GM12891 (cell line): ENCODE measurements around the gene SLCO2A1.

Source experiments
- DNase-seq: peaks from one replicate; pipeline ENCODE4 v3.0.0; 2011; ENCODE audit warnings: low spot score; ENCODE audit not compliant: insufficient read length
- FAIRE-seq: peaks from 2 replicates; lab custom pipeline; 2011; peaks lifted over from hg19 to GRCh38; lab: Jason Lieb, UNC
- PAX5 ChIP-seq: IDR thresholded peaks from 2 replicates; pipeline ENCODE4 v1.6.1; 2011; ENCODE audit warnings: low read length, moderate library complexity, mild to moderate bottlenecking; ENCODE audit not compliant: insufficient read depth, severe bottlenecking
- POLR2A ChIP-seq: IDR thresholded peaks from 2 replicates; pipeline ENCODE4 v1.6.1; 2011; ENCODE audit warnings: low read depth, low read length, control low read depth
- POLR2AphosphoS5 ChIP-seq: IDR thresholded peaks from 2 replicates; pipeline ENCODE4 v1.6.1; 2011; ENCODE audit warnings: low read depth, low read length, control low read depth
- POU2F2 ChIP-seq: IDR thresholded peaks from 2 replicates; pipeline ENCODE4 v1.6.1; 2011; ENCODE audit warnings: low read depth, mild to moderate bottlenecking, control low read depth, low read length, moderate library complexity
- SPI1 ChIP-seq: IDR thresholded peaks from 2 replicates; pipeline ENCODE4 v1.6.1; 2011; ENCODE audit warnings: low read depth, low read length, control low read depth
- TAF1 ChIP-seq: IDR thresholded peaks from 2 replicates; pipeline ENCODE4 v1.6.1; 2011; ENCODE audit warnings: low read depth, low read length, control low read depth

The SLCO2A1 gene

GRCh38 chr3:134003066-134003465 lies 26.7 kb downstream of the SLCO2A1 start:
- no peak for TF ChIP-seq SPI1
- TF ChIP-seq POU2F2, result no peak
- no peak for TF ChIP-seq PAX5
- TF ChIP-seq TAF1, result no peak
- TF ChIP-seq POLR2AphosphoS5, result no peak
- TF ChIP-seq POLR2A, result no peak
- DNase-seq (no peak), FAIRE-seq (no peak)

DNA sequence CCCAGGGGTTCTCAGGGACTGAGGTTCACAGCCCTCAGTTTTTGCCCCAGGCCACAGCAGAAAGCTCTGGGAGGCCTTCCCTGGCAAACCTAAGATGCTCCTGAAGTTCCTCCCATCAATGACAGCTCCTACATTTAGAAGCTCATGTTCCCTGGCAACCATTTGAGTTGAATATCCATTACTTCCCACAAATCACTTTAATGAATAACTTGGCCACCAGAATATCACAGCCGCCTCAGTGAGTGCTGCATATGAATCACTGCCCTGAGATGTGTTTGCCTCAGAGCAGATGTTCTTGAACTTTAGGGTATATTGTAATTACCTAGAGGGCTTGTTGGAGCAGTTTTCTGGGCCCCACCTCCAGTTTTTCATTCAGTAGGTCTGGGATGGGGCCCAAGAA lies 27.4 kb downstream of the SLCO2A1 start:
- TF ChIP-seq TAF1 (no peak), POLR2AphosphoS5 (no peak), SPI1 (no peak), PAX5 (no peak), POU2F2 (no peak), POLR2A (no peak)
- DNase-seq (no peak), FAIRE-seq (no peak)

GRCh38 chr3:134001251-134001650 lies 28.5 kb downstream of the SLCO2A1 start:
- TF ChIP-seq SPI1, result no peak
- TF ChIP-seq POLR2A, result no peak
- no peak for TF ChIP-seq POLR2AphosphoS5
- TF ChIP-seq TAF1, result no peak
- no peak for TF ChIP-seq POU2F2
- no peak for TF ChIP-seq PAX5
- DNase-seq (no peak), FAIRE-seq (no peak)

DNA sequence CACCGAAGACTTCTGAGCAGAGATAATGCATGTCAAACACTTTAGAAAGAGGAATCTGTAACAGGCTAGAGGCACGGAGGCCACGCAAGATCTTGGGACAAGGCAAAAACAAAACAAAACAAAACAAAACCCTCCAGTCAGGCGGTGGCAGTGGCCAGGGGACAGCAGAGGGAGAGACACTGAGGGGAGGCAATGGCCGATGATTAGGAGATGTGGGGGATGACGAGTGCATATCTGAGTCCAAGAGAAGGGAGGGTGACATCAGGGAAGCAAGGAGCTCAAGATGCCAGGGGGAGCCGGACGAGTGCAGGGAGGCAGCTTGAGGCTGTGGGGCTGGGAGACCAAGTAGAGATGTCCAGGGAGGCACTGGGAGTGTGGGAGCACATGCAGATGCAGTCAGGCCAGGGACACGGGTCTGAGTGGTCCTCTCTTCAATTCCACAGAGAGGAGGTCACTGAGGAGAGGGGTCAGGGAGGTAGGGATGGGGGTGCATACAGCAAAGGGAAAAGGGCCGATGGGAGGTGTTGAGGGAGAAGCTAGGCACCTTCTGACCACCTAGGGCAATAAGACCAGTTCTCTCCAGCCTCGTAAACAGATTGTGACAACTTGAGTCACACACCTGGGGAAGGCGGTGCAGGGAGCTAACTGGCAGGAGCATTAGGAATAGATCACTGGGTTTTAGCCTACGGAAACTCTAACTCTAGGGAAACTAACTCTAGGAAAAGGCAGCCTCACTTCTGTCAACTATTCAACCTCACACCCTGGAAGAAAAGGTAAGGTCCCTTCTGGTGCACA lies 29.6 kb downstream of the SLCO2A1 start:
- no peak for DNase-seq
- FAIRE-seq, result no peak
- no peak for TF ChIP-seq POLR2A
- TF ChIP-seq POU2F2, result no peak
- TF ChIP-seq SPI1, result no peak

- no peak for TF ChIP-seq POLR2A
- TF ChIP-seq PAX5, result no peak
- no peak for TF ChIP-seq POLR2AphosphoS5
- no peak for TF ChIP-seq POU2F2
- no peak for TF ChIP-seq SPI1
- no peak for TF ChIP-seq TAF1
- FAIRE-seq (no peak), DNase-seq (no peak)
These were observed 31.0 kb downstream of the SLCO2A1 start for GRCh38 chr3:133998691-133999241.

GRCh38 chr3:133997871-133998635 lies 31.7 kb downstream of the SLCO2A1 start:
- TF ChIP-seq POLR2A (no peak), SPI1 (no peak), POLR2AphosphoS5 (no peak), POU2F2 (no peak), TAF1 (no peak), PAX5 (no peak)
- FAIRE-seq, result no peak
- DNase-seq, result no peak

GRCh38 chr3:133996996-133997395 lies 32.7 kb downstream of the SLCO2A1 start:
- DNase-seq, result no peak
- FAIRE-seq, result no peak

GRCh38 chr3:133996251-133996661 lies 33.5 kb downstream of the SLCO2A1 start:
- FAIRE-seq (no peak), DNase-seq (no peak)
- no peak for TF ChIP-seq POLR2A
- no peak for TF ChIP-seq PAX5
- TF ChIP-seq SPI1, result no peak
- TF ChIP-seq POLR2AphosphoS5, result no peak
- TF ChIP-seq POU2F2, result no peak
- no peak for TF ChIP-seq TAF1

More at GRCh38 chr3:133996996-133997395, 32.7 kb downstream of the SLCO2A1 start:
- TF ChIP-seq POLR2A (no peak), TAF1 (no peak)

- no peak for TF ChIP-seq POLR2A
- no peak for TF ChIP-seq PAX5
- TF ChIP-seq POU2F2, result no peak
- no peak for TF ChIP-seq POLR2AphosphoS5
- no peak for TF ChIP-seq SPI1
- TF ChIP-seq TAF1, result no peak
- DNase-seq (no peak), FAIRE-seq (no peak)
These were observed 34.5 kb downstream of the SLCO2A1 start for GRCh38 chr3:133995264-133995663.
